GM12875 (cell line): ENCODE data around the gene RNF133.

Source experiments
- H3K4me3 ChIP-seq: one replicate; pipeline ENCODE4 v1.5.1; 2011; ENCODE audit warnings: low read depth, low read length, control low read depth
- TF ChIP-seq, protein P1 (sequence below): IDR thresholded peaks from 2 replicates; pipeline ENCODE4 v1.5.1; 2011; ENCODE audit warnings: low read depth, mild to moderate bottlenecking, control low read depth, inconsistent platforms, low read length, moderate library complexity, borderline replicate concordance; ENCODE audit not compliant: insufficient read depth

RNF133 gene

DNA sequence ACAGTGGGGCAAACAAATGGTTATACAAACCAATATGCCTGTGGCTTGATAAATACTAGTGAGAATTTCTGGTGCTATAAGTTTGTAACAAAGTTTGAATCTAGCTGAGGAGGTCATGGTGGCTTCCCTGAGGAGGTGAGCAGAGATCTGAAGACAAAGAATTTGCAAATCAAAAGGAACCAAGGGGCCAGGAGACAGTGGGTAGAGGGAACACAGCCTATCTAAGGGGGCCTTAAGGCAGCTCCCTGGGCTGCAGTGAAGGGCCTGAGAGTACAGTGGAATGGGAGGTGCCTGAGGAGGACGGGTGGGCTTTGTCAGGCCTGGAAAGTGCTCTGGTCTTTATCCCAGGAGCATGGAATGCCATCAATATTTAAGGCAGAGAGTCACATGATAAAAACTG is 21.8 kb downstream of the RNF133 start:
- no peak overlapping the region for H3K4me3 ChIP-seq
- TF ChIP-seq, protein P1, sequence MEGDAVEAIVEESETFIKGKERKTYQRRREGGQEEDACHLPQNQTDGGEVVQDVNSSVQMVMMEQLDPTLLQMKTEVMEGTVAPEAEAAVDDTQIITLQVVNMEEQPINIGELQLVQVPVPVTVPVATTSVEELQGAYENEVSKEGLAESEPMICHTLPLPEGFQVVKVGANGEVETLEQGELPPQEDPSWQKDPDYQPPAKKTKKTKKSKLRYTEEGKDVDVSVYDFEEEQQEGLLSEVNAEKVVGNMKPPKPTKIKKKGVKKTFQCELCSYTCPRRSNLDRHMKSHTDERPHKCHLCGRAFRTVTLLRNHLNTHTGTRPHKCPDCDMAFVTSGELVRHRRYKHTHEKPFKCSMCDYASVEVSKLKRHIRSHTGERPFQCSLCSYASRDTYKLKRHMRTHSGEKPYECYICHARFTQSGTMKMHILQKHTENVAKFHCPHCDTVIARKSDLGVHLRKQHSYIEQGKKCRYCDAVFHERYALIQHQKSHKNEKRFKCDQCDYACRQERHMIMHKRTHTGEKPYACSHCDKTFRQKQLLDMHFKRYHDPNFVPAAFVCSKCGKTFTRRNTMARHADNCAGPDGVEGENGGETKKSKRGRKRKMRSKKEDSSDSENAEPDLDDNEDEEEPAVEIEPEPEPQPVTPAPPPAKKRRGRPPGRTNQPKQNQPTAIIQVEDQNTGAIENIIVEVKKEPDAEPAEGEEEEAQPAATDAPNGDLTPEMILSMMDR = no peak

- H3K4me3 ChIP-seq = no peak overlapping the region
- TF ChIP-seq, protein P1 = no peak
Observed at GRCh38 chr7:122676466-122676865, 22.5 kb downstream of the RNF133 start.

DNA sequence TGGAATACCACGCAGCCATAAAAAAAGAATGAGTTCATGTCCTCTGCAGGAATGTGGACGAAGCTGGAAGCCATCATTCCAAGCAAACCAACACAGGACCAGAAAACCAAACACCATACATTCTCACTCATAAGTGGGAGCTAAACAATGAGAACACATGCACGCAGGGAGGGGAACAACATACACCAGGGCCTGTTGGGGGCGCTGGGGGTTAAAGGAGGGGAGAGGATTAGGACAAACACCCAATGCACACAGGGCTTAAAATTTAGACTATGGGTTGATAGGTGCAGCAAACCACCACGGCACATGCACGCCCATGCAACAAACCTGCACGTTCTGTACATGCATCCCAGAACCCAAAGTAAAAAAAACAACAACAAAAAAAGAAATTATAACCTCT is 23.3 kb downstream of the RNF133 start:
- H3K4me3 ChIP-seq = no peak overlapping the region
- TF ChIP-seq, protein P1 = no peak

DNA sequence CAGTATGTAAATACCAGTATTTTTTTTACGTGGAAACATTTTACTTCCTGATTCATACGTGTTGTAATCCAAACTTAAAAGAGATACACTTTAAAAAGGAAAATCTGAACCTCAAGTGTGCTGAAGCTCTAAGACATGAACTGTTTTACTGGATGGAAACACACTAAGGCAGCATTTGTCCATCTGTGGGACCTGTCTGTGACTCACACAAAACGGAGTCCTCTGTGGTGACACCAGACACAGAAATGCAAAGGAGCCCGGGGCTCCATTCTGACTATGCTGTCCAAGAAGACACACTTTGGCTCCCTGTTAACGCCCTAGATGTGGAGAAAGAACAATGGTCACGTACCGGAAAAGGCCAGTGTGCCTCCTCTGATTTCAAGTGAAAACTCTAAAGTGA is 23.9 kb downstream of the RNF133 start:
- TF ChIP-seq, protein P1 = no peak
- H3K4me3 ChIP-seq = no peak overlapping the region

GRCh38 chr7:122674502-122674901 is 24.4 kb downstream of the RNF133 start:
- TF ChIP-seq, protein P1 = no peak
- no peak overlapping the region for H3K4me3 ChIP-seq

- TF ChIP-seq, protein P1 = no peak
- H3K4me3 ChIP-seq = no peak overlapping the region
Observed at GRCh38 chr7:122673951-122674350, 25.0 kb downstream of the RNF133 start.

GRCh38 chr7:122672536-122672935 is 26.4 kb downstream of the RNF133 start:
- H3K4me3 ChIP-seq = no peak overlapping the region
- TF ChIP-seq, protein P1 = no peak
